GM19193 (cell line): ENCODE data around the gene MMP28.

Experiments used
- POLR2A ChIP-seq: IDR thresholded peaks from 4 replicates; pipeline ENCODE4 v1.6.1; 2011; ENCODE audit not compliant: insufficient read depth, insufficient read length; ENCODE audit errors: extremely low read depth

The MMP28 gene, protein sequence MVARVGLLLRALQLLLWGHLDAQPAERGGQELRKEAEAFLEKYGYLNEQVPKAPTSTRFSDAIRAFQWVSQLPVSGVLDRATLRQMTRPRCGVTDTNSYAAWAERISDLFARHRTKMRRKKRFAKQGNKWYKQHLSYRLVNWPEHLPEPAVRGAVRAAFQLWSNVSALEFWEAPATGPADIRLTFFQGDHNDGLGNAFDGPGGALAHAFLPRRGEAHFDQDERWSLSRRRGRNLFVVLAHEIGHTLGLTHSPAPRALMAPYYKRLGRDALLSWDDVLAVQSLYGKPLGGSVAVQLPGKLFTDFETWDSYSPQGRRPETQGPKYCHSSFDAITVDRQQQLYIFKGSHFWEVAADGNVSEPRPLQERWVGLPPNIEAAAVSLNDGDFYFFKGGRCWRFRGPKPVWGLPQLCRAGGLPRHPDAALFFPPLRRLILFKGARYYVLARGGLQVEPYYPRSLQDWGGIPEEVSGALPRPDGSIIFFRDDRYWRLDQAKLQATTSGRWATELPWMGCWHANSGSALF

DNA sequence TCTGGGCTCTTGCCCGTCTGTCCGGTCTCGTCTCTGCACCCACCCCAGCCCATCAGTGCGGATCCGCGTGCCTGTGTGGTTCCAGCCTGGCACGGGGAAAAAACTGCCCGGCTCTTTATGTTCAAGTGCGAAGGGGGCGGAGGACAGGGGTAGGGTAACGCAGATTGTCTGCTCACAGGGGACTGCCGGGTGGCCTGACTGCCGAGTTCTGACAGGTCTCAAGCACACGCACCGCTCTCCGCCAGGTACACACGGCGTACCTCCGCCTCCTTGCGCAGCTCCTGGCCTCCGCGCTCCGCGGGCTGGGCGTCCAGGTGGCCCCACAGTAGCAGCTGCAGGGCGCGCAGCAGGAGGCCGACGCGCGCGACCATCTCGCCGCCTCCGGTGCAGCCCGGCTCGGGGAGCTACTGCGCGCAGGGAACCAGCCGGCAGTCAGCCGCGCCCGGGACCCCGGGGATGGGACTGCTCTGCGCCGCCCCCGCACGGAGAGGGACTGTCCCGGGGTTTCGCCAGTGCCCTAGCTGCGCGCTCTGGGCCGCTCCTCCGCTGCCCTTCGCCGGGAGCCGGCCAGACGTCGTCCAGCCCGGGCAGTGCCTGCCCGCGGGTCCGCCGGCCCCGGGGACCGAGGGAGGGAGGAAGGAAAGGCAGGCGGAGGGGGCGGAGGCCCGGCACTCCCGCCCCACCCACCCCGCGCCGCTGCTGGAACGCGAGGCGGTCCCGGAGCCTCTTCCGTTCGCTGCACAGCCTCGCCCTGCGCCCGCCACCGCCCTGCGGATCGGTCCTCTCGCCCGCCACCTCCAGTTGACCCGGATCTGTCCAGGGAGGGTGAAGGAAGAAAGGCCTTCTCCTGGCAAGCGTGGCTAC, at the start of gene MMP28:
MMP28 (minus strand) TSS at position 635 of the 864 bp plus-strand sequence; CDS start at position 371, 264 bp downstream.
- no peak for TF ChIP-seq POLR2A

DNA sequence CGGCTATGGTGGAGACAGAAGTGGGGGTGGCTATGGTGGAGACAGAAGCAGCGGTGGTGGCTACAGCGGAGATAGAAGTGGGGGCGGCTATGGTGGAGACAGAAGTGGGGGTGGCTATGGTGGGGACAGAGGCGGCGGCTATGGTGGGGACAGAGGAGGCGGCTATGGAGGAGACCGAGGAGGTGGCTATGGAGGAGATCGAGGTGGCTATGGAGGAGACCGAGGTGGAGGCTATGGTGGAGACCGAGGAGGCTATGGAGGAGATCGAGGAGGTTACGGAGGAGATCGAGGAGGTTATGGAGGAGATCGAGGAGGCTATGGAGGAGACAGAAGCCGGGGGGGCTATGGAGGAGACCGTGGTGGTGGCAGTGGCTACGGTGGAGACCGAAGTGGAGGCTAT, 49.1 kb upstream of the MMP28 start:
- no peak for TF ChIP-seq POLR2A

DNA sequence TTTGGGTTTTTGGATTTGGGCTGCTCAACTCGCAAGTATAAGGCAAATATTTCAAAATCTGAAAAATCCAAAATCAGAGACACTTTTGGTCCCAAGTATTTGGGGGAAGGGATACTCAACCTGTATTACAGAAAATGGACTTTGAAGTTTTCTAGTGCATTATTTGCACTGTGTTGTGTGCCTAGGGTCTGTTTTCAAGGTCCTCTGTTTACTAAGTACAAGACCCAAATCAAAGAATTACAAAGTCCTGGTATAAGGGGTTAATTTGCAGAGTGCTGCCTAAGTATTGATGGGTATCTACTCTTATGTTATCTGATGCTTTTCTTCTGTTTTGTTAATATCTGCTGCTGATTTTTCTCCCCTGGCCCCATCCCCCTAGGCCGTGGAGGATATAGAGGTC, 48.3 kb upstream of the MMP28 start:
- no peak for TF ChIP-seq POLR2A

DNA sequence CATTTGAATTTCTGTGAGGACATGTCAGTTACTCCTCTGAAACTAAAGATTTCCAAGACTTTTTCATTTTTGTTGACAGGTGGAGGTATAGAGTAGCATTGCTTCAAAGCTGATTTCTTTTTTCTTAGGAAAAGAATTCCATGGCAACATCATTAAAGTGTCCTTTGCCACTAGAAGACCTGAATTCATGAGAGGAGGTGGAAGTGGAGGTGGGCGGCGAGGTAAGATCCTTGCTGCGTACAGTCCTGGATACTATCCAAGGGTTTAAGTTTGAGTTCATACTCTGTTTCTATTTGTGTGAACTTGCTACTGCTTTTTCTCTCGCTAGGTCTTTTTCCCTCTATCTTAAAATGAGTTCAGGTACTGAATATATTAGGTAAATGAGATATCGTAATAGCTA, 46.8 kb upstream of the MMP28 start:
- TF ChIP-seq POLR2A = no peak

DNA sequence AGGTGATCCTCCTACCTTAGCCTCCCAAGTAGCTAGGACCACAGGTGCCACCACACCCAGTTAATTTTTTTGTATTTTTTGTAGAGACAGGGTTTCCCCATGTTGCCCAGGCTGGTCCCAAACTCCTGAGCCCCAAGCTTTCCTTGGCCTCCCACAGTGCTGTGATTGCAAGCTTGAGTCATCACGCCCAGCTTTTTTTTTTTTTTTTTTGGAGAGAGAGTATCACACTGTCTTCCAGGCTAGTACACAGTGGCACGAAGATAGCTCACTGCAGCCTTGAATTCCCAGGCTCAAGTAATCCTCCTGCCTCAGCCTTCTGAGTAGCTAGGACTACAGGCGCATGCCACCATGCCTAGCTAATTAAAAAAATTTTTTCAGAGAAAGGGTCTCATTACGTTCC, 46.1 kb upstream of the MMP28 start:
- no peak for TF ChIP-seq POLR2A

DNA sequence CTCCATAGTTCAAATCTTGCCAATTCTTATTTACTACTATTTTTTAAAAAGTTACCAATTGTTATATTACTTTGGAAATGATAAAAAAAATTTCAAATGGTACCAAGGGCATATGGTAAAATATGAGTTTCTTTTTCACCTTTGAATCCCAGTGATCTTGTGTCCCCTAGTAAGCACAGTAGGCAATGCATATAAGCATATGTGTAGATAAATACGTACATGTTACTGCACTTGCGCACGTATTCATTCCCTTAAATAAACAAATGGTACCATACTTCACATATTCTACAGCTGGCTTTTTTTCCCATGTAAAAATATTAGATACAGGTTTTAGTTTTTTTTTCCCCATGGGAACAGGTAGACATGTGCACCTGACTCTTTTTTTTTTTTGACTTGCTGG, 45.7 kb upstream of the MMP28 start:
- no peak for TF ChIP-seq POLR2A

DNA sequence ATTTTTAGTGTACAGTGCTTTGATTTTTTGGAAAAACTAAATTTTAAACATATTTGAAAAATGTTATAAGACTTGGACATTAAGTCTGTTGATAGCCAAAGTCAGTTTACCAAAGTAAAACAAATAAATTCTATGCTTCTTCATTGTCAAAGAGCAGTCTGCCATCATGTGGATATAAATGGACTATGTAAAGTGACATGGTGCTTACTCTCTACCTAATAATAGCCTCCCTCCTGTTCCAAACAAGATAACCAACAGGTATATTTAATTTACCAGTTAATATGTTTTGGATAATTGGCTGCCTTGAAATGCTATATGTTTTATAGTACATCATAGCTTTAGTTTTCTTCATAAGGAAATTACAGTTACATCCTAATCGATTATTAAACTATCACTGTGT, 29.8 kb upstream of the MMP28 start:
- no peak for TF ChIP-seq POLR2A

DNA sequence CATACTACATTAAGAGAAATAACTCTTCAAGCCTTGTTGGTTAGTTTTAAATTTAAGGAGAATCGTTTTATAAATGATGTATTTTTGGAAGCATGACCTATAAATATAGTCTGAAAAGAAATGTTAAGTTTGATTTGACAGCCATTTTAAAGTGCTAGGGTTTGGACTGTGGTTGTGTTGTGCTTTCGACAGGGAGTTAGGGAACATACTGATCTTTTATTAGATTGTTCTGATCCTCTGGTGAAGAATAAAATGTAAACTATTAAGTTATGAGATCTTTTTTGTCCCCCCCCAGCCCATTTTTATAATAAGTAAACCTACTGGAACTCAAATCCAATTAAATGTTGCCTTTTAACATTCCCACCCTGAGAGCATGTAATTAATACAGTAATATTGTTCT, 25.9 kb upstream of the MMP28 start:
- TF ChIP-seq POLR2A = no peak

DNA sequence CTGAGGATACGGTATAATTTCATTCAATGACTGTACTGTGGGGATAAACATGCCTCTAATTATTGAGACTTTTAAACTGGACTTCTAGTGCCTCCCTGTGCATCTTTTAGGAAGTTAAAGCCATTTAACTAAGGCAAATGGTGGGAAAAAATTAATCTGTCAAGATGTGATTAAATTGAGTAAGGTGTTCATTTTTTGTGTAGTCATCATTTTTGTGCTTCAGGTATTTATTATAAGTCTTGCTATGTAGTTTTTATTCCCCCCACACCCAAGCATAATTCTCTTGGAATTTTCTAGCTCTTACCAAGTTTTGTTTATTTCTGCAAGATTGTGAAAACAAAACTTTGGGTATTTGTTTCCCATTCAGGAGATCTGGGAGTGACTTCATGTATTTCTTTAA, 24.0 kb upstream of the MMP28 start:
- TF ChIP-seq POLR2A = no peak

DNA sequence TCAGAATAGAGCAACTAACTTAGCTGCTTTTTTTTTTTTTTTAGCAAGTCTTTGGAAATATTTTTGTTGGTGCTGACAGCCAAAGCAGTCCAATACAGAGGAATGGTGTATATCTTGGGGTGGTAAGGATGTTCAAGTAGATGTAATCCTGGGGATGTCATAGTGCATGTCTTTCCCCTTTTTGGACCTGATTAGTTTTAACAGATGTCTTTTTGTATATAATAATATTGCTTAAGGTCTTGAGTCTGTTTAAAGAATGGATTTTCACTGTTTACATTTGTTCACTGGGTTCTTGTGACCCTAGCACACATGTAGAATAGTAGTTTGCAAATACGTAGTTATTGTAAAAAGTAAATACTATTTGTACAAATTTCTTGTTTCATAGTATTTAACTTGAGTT, 21.8 kb upstream of the MMP28 start:
- no peak for TF ChIP-seq POLR2A

DNA sequence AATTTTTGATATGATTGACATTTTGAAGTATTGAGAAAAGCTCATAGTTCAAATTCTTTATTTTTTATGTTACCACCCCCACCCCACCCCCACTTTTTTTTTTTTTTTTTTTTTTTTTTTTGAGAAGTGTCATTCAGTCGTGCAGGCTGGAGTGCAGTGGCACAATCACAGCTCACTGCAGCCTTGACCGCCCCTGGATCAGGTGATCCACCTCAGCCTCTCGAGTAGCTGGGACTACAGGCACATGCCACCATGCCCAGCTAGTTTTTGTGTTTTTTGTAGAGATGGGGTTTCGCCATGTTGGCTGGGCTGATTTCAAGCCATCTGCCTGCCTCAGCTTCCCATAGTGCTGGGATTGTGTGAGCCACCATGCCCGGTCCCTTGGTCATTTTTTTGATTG, 21.3 kb upstream of the MMP28 start:
- TF ChIP-seq POLR2A = no peak

DNA sequence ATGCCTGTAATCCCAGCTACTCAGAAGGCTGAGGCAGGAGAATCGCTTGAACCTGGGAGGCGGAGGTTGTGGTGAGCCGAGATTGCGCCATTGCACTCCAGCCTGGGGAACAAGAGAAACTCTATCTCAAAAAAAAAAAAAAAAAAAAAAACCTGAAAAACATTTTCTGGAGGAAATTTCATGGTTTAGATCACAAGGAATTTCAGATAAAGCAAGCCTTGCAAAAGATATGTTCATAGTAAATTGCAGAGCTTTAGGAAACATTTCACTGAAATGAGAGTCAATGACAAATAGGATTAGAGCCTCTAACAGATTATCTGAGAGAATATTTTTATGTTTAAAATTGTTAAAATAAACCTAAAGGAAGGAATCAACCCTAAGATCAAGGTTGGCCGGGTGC, 17.0 kb upstream of the MMP28 start:
- TF ChIP-seq POLR2A = no peak

DNA sequence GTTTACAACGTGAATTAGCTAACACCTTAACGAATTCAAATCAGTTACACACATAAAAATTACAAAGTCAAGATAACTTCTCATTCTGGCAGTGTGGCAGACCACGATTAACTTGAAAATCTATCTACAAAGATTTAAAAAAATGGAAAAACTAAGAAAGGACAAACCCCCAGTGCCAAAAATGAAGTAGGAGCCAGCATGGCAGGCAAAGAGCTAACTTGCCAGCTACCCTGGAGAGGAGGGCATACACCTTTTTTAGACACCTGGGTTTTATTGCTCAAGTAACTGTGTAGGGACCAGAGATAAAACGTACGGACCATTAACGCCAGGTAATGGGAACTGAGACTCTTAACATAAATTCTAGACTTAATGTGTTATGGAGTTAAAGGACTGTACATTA, 16.3 kb upstream of the MMP28 start:
- TF ChIP-seq POLR2A = no peak

DNA sequence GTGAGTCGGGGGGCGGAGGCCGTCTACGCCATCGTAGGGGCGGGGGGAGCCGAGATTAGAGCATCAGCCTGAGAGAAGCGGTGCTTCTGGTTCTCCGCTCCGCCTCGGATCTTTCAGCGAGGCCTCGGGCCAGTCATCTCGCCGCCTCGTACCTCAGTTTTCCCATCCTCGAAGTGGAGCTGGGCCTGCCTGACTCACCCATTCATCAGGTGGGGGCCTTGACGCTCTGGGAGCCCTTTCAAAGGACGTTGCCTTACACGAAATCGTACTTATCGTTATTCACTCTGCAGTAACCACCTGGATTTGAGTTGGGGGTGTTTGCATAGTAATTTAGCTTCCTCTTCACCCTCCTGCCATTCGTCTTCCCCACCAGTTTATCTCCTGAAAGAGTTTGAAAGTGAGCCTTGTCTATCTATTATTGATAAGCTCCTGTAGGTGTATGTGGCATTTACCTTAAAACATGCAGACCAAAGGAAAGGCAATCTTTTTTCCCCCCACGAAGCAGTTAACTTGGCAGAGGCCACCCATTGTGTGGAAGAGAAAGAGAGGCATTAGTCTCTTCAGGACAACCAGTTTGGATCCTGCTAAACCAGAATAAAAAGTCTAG, 14.5 kb upstream of the MMP28 start:
- TF ChIP-seq POLR2A = no peak
